ENCODE data around the gene LAMA2.

The LAMA2 gene

DNA sequence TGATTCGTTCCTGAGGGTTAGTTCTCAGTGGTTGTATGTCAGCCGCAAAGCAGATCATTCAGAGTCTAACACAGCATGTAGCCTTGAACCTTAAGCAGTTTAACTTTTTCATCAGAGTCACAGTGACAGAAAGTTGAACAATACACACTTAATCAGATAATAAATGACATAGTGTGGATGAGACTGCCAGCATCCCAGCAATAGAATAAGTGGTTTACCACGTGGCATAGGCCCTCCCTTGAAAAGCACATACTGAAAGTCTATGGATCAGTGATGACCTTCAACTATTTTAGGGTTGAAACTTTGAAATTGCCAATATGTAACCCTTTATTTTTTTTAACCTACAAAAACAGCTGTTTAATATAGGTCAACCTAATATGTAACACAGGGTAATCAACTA, 561.7 kb downstream of the LAMA2 start:
- Histone ChIP-seq H4K91ac (ENCODE audit: low read length) (no peak overlapping the region), H2AK5ac (ENCODE audit: low read length, severe bottlenecking) (no peak overlapping the region), H2BK15ac (ENCODE audit: low read depth, poor library complexity, severe bottlenecking) (no peak overlapping the region), H3K4ac (ENCODE audit: low read depth in 1 of 2, low read length in 2 of 2) (no peak overlapping the region), H3K36me3 (ENCODE audit: control insufficient read depth in 1 of 2, insufficient read depth in 2 of 2, low read depth in 1 of 2, low read length in 2 of 2) (peaks cover 0 to 6% of the 10 kb centered on the region in 2 experiments), H3K79me1 (replicated peaks; ENCODE audit: low read length, poor library complexity, severe bottlenecking) (no peaks in the 10 kb centered on the region), H4K8ac (ENCODE audit: low read length) (no peak overlapping the region), H3K4me2 (ENCODE audit: low read length, poor library complexity, severe bottlenecking) (no peak overlapping the region), H3K9ac (ENCODE audit: low read length) (no peak overlapping the region), H2BK120ac (ENCODE audit: low read depth, low read length) (no peak overlapping the region), H3K23ac (ENCODE audit: low read length in 2 of 2) (no peak overlapping the region), H3K27ac (ENCODE audit: low read length, poor library complexity, severe bottlenecking) (no peak overlapping the region), H3K4me1 (ENCODE audit: control insufficient read depth, insufficient read depth, low read depth, low read length) (no peaks in the 10 kb centered on the region), H3K18ac (ENCODE audit: low read depth in 1 of 2, low read length in 2 of 2) (no peak overlapping the region), H3K4me3 (ENCODE audit: insufficient read depth in 1 of 2, low read depth in 1 of 2, low read length in 2 of 2) (no peak overlapping the region), H3K27me3 (ENCODE audit: control insufficient read depth in 1 of 2, insufficient read depth in 1 of 2, low read length in 2 of 2) (no peaks in the 10 kb centered on the region), H3K14ac (ENCODE audit: low read length in 2 of 2) (no peak overlapping the region), H2BK12ac (ENCODE audit: low read length in 2 of 2) (no peak overlapping the region), H3K9me3 (ENCODE audit: control insufficient read depth, low read length) (no peaks in the 10 kb centered on the region), H2AFZ (ENCODE audit: low read depth, low read length) (no peak overlapping the region), H2BK5ac (ENCODE audit: low read depth, low read length, poor library complexity, severe bottlenecking) (no peak overlapping the region)
- DNase-seq = no peak
- 94% methylated on average over 3 of the region's 3 CpGs for WGBS

DNA sequence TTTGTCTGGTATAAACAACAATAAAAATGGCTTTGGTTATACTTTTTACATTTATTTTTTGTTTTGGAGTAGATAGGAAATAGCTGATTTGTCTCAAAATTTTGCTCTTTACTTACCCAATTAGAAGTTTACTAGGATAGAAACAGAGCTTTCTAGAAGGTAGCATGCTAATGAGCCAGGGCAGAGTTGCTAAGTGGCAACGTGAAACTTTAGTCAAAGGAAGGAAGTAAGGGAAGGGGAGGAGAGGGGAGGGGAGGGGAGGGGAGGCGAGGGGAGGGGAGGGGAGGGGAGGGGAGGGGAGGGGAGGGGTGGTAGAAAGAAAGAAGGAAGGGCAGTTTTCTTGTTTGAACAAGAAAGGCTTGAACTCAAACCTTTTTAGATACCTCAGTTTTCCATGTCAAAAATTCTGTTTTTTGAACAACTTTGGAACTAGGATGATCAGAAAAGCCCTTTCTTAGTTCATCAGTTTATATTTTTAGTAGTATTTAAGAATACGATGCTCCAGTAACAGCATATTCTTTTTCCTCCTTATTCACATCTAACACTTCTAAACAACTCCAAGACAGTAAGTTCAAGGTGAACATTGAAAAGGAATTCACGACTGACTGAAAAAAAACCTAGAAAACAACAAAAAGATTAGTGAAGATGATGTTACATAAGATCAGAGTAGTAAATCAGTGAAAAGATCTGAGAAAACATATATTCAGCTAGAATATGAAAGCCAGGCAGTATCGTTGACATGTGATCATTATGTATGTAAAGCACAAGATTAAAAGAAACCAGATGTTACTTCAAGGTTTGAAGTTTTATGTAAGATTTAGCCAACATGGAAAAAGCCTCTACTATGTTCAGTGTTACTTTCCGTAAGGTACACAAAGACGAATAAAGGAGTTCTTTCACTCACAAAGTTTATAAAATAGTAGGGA, 563.6 kb downstream of the LAMA2 start:
- no peaks in the 10 kb centered on the region for H3K9me3 ChIP-seq (ENCODE audit: control insufficient read depth, low read length)
- H3K4me2 ChIP-seq (ENCODE audit: low read length, poor library complexity, severe bottlenecking) = no peak overlapping the region
- no peaks in the 10 kb centered on the region for H3K4me1 ChIP-seq (ENCODE audit: control insufficient read depth, insufficient read depth, low read depth, low read length)
- no peak overlapping the region for H4K8ac ChIP-seq (ENCODE audit: low read length)
- no peak overlapping the region for H2AK5ac ChIP-seq (ENCODE audit: low read length, severe bottlenecking)
- H3K4ac ChIP-seq (ENCODE audit: low read depth in 1 of 2, low read length in 2 of 2) = no peak overlapping the region
- no peak overlapping the region for H2BK12ac ChIP-seq (ENCODE audit: low read length in 2 of 2)
- H3K18ac ChIP-seq (ENCODE audit: low read depth in 1 of 2, low read length in 2 of 2) = no peak overlapping the region
- no peak overlapping the region for H2BK120ac ChIP-seq (ENCODE audit: low read depth, low read length)
- no peak overlapping the region for H2BK15ac ChIP-seq (ENCODE audit: low read depth, poor library complexity, severe bottlenecking)
- no peak overlapping the region for H3K14ac ChIP-seq (ENCODE audit: low read length in 2 of 2)
- H3K9ac ChIP-seq (ENCODE audit: low read length) = no peak overlapping the region
- H4K91ac ChIP-seq (ENCODE audit: low read length) = no peak overlapping the region
- H2BK5ac ChIP-seq (ENCODE audit: low read depth, low read length, poor library complexity, severe bottlenecking) = no peak overlapping the region
- no peaks in the 10 kb centered on the region for H3K27me3 ChIP-seq (ENCODE audit: control insufficient read depth in 1 of 2, insufficient read depth in 1 of 2, low read length in 2 of 2)
- H3K36me3 ChIP-seq (ENCODE audit: control insufficient read depth in 1 of 2, insufficient read depth in 2 of 2, low read depth in 1 of 2, low read length in 2 of 2) = no peaks in the 10 kb centered on the region
- no peaks in the 10 kb centered on the region for H3K79me1 ChIP-seq (replicated peaks; ENCODE audit: low read length, poor library complexity, severe bottlenecking)
- H2AFZ ChIP-seq (ENCODE audit: low read depth, low read length) = no peak overlapping the region
- DNase-seq = no peak
- no peak overlapping the region for H3K27ac ChIP-seq (ENCODE audit: low read length, poor library complexity, severe bottlenecking)
- 100% methylated on average over 1 of the region's 7 CpGs for WGBS
- no peak overlapping the region for H3K4me3 ChIP-seq (ENCODE audit: insufficient read depth in 1 of 2, low read depth in 1 of 2, low read length in 2 of 2)
- no peak overlapping the region for H3K23ac ChIP-seq (ENCODE audit: low read length in 2 of 2)

DNA sequence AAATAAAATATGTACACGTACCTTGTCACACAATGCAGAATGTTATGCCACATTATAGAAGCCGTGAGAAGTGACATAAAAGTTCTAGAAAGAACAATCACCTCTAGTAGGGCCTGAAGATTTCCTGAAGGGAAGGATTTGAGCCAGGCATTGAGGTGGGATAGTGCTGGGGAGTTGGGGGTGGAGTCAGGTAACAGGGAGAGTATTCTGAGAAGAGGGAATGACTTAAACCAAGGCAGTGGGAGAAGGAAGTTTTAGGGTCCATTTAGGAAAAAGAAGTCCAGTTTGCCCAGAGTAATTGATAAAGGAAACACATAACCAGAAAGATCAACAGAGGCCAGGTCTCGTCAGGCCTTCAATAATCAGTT, 564.2 kb downstream of the LAMA2 start:
- Histone ChIP-seq H2BK5ac (ENCODE audit: low read depth, low read length, poor library complexity, severe bottlenecking) (no peak overlapping the region), H3K9ac (ENCODE audit: low read length) (no peak overlapping the region), H3K23ac (ENCODE audit: low read length in 2 of 2) (no peak overlapping the region), H3K27me3 (ENCODE audit: control insufficient read depth in 1 of 2, insufficient read depth in 1 of 2, low read length in 2 of 2) (no peaks in the 10 kb centered on the region), H3K14ac (ENCODE audit: low read length in 2 of 2) (no peak overlapping the region), H3K4ac (ENCODE audit: low read depth in 1 of 2, low read length in 2 of 2) (no peak overlapping the region), H3K18ac (ENCODE audit: low read depth in 1 of 2, low read length in 2 of 2) (no peak overlapping the region), H2BK15ac (ENCODE audit: low read depth, poor library complexity, severe bottlenecking) (no peak overlapping the region), H2BK120ac (ENCODE audit: low read depth, low read length) (no peak overlapping the region), H3K79me1 (replicated peaks; ENCODE audit: low read length, poor library complexity, severe bottlenecking) (no peaks in the 10 kb centered on the region), H2AK5ac (ENCODE audit: low read length, severe bottlenecking) (no peak overlapping the region), H3K9me3 (ENCODE audit: control insufficient read depth, low read length) (no peaks in the 10 kb centered on the region), H3K4me3 (ENCODE audit: insufficient read depth in 1 of 2, low read depth in 1 of 2, low read length in 2 of 2) (no peak overlapping the region), H2AFZ (ENCODE audit: low read depth, low read length) (no peak overlapping the region), H3K4me2 (ENCODE audit: low read length, poor library complexity, severe bottlenecking) (no peak overlapping the region), H2BK12ac (ENCODE audit: low read length in 2 of 2) (no peak overlapping the region), H3K27ac (ENCODE audit: low read length, poor library complexity, severe bottlenecking) (no peak overlapping the region), H4K91ac (ENCODE audit: low read length) (no peak overlapping the region), H3K36me3 (ENCODE audit: control insufficient read depth in 1 of 2, insufficient read depth in 2 of 2, low read depth in 1 of 2, low read length in 2 of 2) (no peaks in the 10 kb centered on the region), H3K4me1 (ENCODE audit: control insufficient read depth, insufficient read depth, low read depth, low read length) (no peaks in the 10 kb centered on the region), H4K8ac (ENCODE audit: low read length) (no peak overlapping the region)
- DNase-seq = no peak
- 82% methylated on average over 3 of the region's 3 CpGs for WGBS

GRCh38 chr6:129448965-129449364, 566.0 kb downstream of the LAMA2 start:
- no peak overlapping the region for H2BK12ac ChIP-seq (ENCODE audit: low read length in 2 of 2)

More at GRCh38 chr6:129448965-129449364, 566.0 kb downstream of the LAMA2 start:
- no peak for DNase-seq
- Histone ChIP-seq H2BK120ac (ENCODE audit: low read depth, low read length) (no peak overlapping the region), H2BK15ac (ENCODE audit: low read depth, poor library complexity, severe bottlenecking) (no peak overlapping the region), H3K4ac (ENCODE audit: low read depth in 1 of 2, low read length in 2 of 2) (no peak overlapping the region), H3K14ac (ENCODE audit: low read length in 2 of 2) (no peak overlapping the region), H3K36me3 (ENCODE audit: control insufficient read depth in 1 of 2, insufficient read depth in 2 of 2, low read depth in 1 of 2, low read length in 2 of 2) (no peaks in the 10 kb centered on the region), H3K9ac (ENCODE audit: low read length) (no peak overlapping the region), H3K79me1 (replicated peaks; ENCODE audit: low read length, poor library complexity, severe bottlenecking) (no peaks in the 10 kb centered on the region), H3K9me3 (ENCODE audit: control insufficient read depth, low read length) (no peaks in the 10 kb centered on the region), H3K4me3 (ENCODE audit: insufficient read depth in 1 of 2, low read depth in 1 of 2, low read length in 2 of 2) (no peak overlapping the region), H4K8ac (ENCODE audit: low read length) (no peak overlapping the region), H3K4me1 (ENCODE audit: control insufficient read depth, insufficient read depth, low read depth, low read length) (no peaks in the 10 kb centered on the region), H3K4me2 (ENCODE audit: low read length, poor library complexity, severe bottlenecking) (no peak overlapping the region), H3K27me3 (ENCODE audit: control insufficient read depth in 1 of 2, insufficient read depth in 1 of 2, low read length in 2 of 2) (no peaks in the 10 kb centered on the region), H4K91ac (ENCODE audit: low read length) (no peak overlapping the region), H3K27ac (ENCODE audit: low read length, poor library complexity, severe bottlenecking) (no peak overlapping the region), H2AK5ac (ENCODE audit: low read length, severe bottlenecking) (no peak overlapping the region), H2AFZ (ENCODE audit: low read depth, low read length) (no peak overlapping the region), H2BK5ac (ENCODE audit: low read depth, low read length, poor library complexity, severe bottlenecking) (no peak overlapping the region), H3K23ac (ENCODE audit: low read length in 2 of 2) (no peak overlapping the region), H3K18ac (ENCODE audit: low read depth in 1 of 2, low read length in 2 of 2) (no peak overlapping the region)

All from mesenchymal stem cell (in vitro differentiated cells and primary cell).